ENCODE results near the gene GDF2. TPM values are rescaled to one million over a fixed set of nuclear protein-coding genes. Genes with fewer than 3 reads are reported as not detected.

Gene GDF2
- total RNA-seq, 1 donor from 2014 or later, result not detected

DNA sequence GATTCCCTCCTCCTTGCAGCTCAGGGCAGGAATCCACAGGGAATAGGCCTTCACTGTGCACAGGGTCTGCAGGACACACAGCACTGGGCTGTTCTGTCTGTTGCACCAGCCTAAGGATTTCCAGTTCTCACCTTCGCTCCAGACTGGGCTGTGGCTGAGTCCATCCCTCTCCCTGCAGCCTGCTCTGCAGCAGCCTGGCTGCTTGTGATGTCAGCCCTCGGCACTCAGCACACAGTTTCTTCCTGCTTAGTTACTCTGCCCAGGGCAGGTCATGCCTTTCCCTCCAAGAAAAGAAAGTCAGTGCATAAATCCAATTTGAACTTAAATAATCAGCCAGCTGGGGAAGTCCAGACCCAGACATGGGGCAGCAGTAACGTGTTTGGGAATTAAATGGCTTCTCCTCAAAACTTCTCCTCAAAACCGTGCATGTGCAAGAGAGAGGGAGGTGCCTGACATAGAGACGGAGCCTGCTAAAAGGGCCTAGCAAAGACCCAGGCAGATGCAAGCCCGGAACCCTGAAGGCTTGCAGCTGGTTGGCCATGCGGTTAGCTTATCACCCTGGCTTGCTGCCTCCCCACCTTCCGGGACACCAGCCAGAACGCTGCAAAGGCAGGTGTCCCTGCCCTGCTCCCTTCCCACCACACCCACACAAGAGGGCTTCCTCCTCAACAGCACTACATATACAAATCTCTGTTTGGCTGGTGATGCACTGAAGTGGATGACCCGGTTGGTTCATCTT, 10.9 kb upstream of the GDF2 start:
- FAIRE-seq (no peak), DNase-seq (ENCODE audit: low spot score in 2 of 2) (no peak)

DNA sequence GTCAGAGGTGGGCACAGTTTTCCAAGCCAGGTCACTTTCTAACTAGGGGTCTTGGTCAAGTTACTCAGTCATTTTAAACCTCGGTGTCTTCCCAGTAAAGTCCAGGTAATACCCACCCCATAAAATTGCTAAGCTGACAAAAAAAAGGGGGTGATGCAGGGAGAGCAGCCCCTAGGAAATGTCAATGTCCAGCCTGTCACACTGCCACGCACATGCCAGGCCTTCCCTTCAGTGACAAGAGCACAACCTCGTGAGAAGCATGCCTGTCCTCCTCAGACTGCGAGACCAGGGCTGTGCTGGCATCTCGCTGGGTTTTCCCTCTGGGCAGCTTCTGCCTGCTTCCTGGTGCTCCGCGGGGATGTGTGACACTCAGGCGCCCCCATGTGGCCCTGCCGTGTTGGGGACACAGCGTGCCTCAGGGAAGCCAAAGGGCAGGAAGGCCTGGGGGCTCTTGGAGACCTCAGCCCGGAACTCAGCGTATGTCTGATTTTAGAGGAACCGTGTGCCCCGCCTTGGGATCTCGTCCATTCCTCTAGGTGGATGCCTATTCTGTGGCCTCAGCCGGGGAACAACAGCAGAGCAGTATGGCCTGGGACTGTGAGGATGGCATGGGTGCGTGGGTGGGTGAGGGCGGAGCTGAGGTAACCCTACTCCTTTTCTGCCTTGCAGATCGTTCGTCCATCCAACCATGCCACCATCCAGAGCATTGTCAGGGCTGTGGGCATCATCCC, 10.2 kb upstream of the GDF2 start:
- DNase-seq (ENCODE audit: low spot score in 2 of 2), result peak; percentile 68 to 84
- FAIRE-seq, result no peak

DNA sequence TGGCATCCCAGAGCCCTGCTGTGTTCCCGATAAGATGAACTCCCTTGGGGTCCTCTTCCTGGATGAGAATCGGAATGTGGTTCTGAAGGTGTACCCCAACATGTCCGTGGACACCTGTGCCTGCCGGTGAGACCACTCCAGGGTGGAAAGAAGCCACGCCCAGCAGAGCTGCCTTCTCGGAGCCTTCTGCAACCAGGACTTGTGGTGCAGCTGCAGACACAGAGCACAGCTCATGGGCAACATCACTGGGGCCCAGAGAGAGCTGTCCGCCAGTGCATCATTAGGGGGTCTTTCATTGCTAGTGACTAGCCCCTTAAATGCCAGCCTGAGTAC, 9.6 kb upstream of the GDF2 start:
- FAIRE-seq, result no peak
- no peak for DNase-seq (ENCODE audit: low spot score in 2 of 2)

DNA sequence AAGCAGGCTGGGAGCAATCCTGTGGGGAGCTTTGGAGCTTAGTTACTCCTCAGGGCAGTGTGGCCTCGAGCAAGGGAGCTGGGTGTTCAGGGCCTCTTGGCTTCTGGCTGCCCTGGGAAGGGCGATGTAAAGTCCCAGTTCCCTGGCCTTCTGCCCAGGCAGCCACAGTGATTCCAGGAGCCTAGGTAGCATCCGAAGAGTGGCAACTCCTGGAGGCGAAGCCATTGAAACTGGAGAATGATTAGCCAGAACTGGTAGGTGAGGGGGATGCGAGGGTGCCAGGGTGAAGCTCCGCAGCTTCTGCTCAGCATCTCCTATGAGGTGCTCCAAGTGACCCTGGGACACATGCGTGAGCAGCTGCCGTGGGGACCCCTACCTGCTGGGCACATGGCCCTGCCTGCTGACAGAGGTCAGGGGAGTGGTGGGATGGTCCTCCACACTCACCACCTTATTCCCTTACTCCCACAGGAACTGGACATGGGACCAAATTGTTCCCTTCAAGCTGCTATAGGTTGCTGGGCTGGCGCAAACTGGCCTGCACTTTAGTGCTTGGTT, 7.8 kb upstream of the GDF2 start:
- DNase-seq (ENCODE audit: low spot score in 2 of 2) (no peak), FAIRE-seq (no peak)

DNA sequence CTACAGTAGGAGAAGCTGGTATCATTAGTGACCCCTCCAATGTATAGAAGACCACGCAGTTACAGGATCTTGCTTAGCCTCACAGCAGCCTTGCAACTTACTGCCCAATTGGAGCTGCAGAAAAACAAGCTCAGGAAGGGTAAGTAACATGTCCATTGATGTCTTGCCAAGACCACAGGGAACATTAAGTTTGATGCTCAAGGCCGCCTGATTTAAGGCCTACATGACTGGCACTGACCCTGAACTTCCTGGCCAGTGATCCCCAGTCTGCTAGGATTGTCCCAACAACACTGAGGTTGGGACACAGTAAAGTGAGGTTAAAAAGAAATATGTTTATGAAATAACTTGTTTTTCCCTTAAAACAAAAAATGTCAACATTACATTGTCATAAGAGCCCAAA, 6.8 kb upstream of the GDF2 start:
- no peak for FAIRE-seq

DNA sequence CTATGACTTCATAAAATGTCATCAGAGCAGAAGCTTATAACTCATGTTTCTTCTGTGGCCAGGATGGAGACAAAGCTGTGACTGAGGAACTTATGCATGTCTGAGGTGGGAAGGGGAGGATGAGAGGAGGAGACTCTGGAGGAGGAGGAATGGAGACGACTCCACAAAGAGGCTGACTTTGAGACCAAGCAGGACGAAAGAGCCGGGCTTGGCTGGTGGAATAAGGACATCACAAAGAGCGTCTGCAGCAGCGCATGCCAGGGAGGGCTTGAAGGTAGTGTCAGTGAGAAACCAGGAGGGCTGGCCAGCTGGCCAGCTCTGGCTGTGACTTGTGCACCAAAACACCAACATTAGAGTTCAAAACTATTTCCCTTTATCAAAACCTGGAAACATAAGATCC, 6.1 kb upstream of the GDF2 start:
- DNase-seq (ENCODE audit: low spot score in 2 of 2) (no peak), FAIRE-seq (no peak)

More for the DNA sequence above, 6.8 kb upstream of the GDF2 start:
- DNase-seq (ENCODE audit: low spot score in 2 of 2), result no peak

DNA sequence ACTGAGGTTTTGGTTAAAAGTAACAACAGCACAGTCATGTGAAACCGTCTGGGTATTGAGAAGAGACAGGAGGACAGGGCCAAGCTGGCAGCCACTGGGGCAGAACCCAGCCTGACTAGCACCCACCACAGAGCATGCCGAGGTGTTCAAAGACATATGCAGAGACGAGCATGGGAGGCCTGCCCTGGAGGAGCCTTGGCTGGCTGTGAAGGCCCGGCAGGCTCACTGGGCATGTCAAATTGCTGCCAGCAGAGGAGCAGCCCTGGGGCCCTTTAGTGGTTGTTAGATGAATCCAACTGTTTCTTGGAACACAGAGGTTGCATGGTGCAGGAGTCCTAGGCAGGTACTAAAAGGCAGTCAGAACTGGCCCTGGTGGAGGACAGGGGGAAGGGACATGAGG, 5.0 kb upstream of the GDF2 start:
- no peak for FAIRE-seq

DNA sequence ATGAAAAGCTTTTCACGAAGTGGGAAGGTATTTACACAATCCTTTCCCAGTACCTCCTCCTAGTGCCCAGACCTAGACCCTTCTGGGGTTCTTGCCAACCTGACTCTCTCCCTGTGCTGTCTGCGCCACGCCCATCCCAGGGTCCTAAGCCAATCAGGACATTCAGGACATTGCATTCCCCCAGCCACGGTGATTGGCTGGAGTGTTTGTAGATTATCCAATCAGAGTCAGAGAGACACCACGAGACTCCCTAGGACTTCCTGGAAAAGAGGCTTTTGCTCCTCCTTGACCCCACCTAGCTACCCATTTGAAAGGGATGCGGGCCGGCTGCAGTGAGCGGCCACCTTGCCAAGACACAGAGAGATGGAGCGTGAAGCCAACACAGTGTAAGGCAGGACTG, 3.5 kb upstream of the GDF2 start:
- FAIRE-seq (no peak), DNase-seq (ENCODE audit: low spot score in 2 of 2) (no peak)

More for the DNA sequence above, 5.0 kb upstream of the GDF2 start:
- DNase-seq (ENCODE audit: low spot score in 2 of 2), result no peak

DNA sequence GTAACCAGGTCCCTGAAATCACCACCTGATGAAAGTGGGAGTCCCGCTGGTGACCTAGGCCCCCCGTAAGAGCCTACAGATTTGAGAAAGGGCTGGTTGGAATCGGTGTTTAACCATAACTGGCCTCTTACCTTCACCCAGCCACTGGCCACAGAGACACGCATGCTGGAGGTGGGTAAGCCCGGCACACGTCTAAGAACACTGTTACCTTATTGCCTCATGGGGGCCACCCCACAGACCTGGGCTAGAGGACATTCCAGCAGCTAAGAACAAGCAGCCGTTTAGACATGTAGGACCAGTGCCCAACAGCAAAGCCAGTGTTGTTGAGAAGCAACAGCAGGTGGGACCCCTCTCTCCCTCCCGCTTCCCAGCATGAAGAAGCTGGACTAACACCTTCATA, 2.5 kb upstream of the GDF2 start:
- FAIRE-seq, result no peak
- DNase-seq (ENCODE audit: low spot score in 2 of 2), result no peak

DNA sequence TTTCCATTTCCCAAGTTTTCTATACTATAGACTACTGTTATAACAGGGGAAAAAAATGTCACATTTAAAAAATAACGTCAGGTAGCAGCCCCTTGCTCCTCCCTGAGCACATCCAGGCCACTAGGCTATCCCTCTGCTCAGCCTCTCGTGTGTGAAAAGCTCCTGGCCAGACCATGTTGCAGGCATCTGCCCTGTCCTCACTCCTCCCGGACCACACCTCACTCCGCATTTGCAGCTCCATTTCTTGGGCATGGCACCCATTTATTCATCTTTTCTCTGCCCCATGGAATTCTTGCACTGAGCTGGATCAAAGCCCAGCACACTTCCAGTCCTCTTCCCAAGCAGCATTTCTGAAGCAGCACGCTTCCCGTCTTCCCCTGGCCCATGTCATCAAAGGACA, 1.4 kb upstream of the GDF2 start:
- FAIRE-seq, result no peak

DNA sequence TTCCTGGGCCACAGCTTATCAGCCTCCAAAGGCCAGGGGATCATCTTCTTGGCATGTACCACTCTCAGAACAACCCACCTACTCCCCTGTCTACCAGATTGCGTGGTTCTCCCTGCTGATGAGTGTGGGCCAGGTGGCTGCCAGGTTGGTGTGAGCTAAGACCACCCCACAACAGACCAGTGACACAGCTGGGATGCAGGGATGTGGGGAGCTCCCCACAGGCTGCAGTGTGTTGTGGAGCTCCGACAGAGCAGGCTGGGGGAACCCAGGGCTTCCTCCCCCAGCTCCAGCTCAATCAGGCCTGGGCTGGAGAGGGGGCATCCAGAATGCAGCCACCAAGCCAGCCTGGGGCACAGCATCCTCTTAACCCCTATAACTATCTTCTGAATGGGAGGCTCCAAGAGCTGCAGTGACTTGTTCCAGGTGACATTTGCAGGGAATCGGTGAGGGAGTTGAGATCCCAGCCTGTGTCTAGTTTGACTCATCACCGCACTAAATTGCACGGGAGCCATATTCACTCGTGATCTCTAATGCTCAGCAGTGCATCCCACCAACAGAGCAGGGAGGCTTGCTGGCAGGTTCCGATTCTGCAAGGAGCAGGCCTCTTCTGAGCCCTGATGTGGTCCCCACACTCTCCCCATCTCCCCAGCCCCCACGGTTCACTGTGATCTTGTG, 596 bp upstream of the GDF2 start:
- FAIRE-seq (no peak), DNase-seq (ENCODE audit: low spot score in 2 of 2) (no peak)

More for the DNA sequence above, 1.4 kb upstream of the GDF2 start:
- no peak for DNase-seq (ENCODE audit: low spot score in 2 of 2)

DNA sequence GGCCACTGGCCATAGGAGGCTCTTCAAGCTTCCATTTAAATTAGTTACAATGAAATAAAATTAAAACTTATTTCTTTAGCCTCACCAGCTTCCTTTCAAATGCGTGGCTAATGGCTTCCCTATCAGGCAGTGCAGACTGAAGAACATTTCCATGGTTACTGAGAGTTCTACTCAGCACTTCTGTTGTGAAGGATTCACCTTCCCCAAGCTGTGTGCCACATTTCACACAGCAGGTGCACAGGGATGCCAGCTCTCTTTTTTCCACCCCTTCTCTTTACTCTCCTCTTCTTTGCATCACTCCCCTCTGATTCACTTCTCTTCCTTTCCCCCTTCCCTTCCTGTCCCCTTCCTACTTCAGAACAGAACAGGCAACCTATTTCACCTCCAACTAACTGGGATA, 833 bp downstream of the GDF2 start:
- DNase-seq (ENCODE audit: low spot score in 2 of 2) (no peak), FAIRE-seq (no peak)

DNA sequence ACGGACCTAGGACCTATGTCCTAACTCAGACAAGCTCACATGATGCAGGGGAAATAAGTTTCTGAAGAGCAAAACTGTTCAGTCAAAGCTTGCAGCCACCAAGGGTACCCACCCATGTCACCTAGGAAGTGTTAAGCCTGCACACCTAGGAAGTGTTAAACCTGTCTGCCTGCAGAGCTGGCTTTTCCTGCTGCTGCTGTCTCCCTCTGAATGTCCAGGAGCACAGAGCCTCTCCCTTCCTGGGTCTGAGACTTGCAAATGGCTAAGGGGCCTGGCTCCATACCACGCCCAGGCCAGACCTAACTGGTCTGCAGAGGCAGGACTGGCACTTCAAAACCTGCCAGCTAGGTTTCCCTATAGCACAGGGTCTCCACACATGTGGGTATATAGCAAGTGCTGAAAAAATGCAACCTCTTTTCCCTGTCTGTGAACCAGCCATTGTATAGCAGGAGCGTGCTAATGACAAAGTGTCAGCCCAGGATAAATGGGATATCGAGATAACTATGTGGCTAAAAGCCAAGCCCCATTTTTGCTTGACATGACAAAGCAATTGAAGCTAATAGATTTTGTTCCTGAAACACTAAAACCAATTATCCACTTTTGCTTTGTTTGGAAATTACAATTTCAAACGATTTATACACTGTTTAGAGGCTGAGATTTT, 1.5 kb downstream of the GDF2 start:
- DNase-seq (ENCODE audit: low spot score in 2 of 2) (no peak), FAIRE-seq (no peak)

DNA sequence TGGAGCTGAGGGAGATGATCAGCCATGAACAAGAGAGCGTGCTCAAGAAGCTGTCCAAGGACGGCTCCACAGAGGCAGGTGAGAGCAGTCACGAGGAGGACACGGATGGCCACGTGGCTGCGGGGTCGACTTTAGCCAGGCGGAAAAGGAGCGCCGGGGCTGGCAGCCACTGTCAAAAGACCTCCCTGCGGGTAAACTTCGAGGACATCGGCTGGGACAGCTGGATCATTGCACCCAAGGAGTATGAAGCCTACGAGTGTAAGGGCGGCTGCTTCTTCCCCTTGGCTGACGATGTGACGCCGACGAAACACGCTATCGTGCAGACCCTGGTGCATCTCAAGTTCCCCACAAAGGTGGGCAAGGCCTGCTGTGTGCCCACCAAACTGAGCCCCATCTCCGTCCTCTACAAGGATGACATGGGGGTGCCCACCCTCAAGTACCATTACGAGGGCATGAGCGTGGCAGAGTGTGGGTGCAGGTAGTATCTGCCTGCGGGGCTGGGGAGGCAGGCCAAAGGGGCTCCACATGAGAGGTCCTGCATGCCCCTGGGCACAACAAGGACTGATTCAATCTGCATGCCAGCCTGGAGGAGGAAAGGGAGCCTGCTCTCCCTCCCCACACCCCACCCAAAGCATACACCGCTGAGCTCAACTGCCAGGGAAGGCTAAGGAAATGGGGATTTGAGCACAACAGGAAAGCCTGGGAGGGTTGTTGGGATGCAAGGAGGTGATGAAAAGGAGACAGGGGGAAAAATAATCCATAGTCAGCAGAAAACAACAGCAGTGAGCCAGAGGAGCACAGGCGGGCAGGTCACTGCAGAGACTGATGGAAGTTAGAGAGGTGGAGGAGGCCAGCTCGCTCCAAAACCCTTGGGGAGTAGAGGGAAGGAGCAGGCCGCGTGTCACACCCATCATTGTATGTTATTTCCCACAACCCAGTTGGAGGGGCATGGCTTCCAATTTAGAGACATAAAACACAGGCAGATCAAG, 3.3 kb downstream of the GDF2 start:
- DNase-seq (ENCODE audit: low spot score in 2 of 2) (no peak), FAIRE-seq (no peak)

DNA sequence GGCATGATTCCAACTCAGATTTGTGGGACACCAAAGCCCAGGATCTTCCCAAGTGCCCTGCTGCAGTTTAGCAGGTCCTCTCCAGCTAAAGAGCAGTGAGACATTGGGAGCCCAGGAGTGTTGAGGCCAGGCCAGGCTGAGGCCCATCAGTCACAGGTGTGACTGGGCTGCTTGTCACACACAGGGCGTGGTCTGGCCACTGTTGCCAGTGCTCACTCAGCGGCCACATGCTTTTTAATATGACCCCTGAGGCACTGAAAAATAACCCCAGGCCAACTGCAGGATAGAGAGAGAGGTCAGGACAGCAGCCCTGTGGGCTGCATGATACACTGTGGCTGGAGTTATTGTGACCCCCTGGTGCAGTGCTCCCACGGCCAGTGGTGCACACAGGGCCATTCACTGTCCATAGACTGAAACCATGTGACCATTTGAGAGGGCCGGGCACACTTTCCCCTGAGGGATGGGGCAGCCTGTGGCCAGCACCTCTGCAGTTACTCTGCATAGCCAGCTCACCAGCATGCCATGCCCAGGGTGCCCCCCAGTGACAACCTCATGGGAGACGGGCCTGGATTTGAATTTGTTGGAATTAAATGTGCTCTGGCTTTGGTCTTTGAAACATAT, 4.2 kb downstream of the GDF2 start:
- FAIRE-seq, result no peak

DNA sequence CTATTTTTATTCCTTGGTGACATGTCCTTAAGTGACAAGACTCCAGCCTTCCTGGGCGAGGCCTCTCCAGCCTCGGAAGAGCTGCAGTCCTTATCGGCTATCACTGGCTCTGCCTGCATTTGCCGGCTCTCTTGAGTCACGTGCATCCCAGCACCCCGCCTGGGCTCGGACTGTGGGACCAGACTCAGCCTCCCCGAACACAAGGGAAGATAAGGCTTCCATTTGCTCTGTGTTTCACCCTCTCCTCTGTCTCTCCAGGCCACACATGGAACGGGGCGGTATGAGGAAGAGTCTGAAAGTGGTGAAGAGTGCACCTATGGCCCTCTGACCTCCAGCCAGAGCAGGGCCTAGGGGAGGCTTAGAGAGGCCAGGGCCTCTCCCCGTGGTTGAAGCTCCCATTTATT, 4.7 kb downstream of the GDF2 start:
- DNase-seq (ENCODE audit: low spot score in 2 of 2) (no peak), FAIRE-seq (no peak)

More for the DNA sequence above, 4.2 kb downstream of the GDF2 start:
- no peak for DNase-seq (ENCODE audit: low spot score in 2 of 2)

DNA sequence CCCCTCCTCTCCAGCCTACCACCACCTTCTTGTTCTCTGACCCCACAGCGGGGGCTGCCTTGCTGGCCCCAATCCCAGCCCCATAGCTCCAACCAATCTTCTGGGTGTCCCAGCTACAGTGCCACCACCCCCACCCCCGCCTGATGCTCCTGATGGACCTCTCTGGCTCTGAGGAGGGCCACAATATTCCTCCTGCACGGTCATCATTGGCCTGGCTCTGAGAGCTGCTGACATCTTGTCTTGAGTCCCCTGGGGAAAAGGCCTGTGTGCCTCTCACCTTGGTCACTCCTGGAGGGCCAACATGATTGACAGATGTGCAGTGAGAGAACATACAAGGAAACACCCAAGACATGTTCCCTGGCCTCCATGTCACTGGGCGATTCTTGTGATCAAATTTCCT, 7.6 kb downstream of the GDF2 start:
- FAIRE-seq (no peak), DNase-seq (ENCODE audit: low spot score in 2 of 2) (no peak)

DNA sequence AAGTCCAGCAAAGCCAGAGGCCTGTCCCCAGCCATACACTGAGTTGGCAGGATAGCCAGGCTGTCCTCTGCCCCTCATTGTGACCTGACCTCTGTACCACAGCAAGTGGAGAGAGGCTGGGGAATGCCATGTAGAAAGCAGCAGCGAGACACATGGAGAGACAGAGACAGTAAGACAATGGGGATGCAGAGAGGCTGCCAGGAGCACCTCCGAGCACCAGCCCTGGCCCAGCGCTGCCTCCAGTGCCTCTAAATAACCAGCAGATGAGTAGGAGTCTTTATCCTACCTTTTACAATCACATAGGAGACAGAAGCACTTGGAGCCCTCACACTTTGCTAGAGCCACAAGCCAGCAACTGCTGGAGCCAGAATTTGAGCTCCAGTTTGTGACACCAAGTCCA, 8.1 kb downstream of the GDF2 start:
- FAIRE-seq, result no peak
- no peak for DNase-seq (ENCODE audit: low spot score in 2 of 2)

DNA sequence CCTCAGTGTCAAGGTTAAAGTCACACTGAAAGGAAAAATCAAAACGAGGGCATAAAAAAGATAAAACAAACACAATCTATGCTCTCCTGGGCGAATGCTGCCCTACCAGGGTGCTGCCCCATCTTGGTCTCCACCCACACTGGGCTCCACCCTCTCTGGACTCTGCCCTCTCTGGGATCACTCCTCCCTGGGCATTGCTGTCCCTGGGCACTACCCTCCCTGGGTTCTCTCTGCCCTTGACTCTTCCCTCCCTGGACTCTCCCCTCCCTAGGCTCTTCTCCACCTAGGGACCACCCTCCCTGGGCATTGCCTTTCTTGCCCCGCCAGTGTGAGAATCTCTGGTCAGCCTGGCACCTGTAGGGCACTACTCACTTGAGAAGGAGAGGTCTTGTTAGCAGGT, 8.6 kb downstream of the GDF2 start:
- FAIRE-seq, result no peak

More for the DNA sequence above, 8.6 kb downstream of the GDF2 start:
- no peak for DNase-seq (ENCODE audit: low spot score in 2 of 2)

All from frontal cortex (tissue), 4 donors.